Caco-2 (cell line): ENCODE data around the gene TEX9. TPM values are rescaled to one million over a fixed set of nuclear protein-coding genes. Genes with fewer than 3 reads are reported as not detected.

Source experiments
- BruUV-seq: library from RNA; stranded (reverse); fragments of 400-500 nt; replicated peaks from 2 replicates; lab custom pipeline; 2021; lab: Mats Ljungman, UMichigan
- CTCF ChIA-PET: fragments of 300-600 bp; sonication (Branson Sonifier 250); formaldehyde crosslinking; loops from one replicate; lab custom pipeline; 2022; ENCODE audit warnings: antibody characterized with exemption; lab: Charles Lee
- POLR2A ChIA-PET: fragments of 300-600 bp; sonication (Branson Sonifier 250); formaldehyde crosslinking; loops from one replicate; lab custom pipeline; 2022; ENCODE audit warnings: antibody characterized with exemption; lab: Charles Lee
- DNase-seq, 2 experiments: peaks; one replicate each; pipeline versions ENCODE4 v3.0.0 to v3.0.0-alpha.2; 2020 to 2022
- H3K27me3 ChIP-seq: replicated peaks from 2 replicates; pipeline ENCODE4 v1.6.0; 2011; ENCODE audit warnings: low read length; ENCODE audit not compliant: control insufficient read depth, insufficient read depth
- H3K36me3 ChIP-seq: 2 replicates; pipeline ENCODE4 v1.5.1; 2011; ENCODE audit warnings: low read length; ENCODE audit not compliant: control insufficient read depth, insufficient read depth
- H3K4me1 ChIP-seq: fragments of 250-450 bp; sonication (Bioruptor Pico); 2 replicates; pipeline ENCODE4 v1.5.1; 2020; ENCODE audit warnings: mild to moderate bottlenecking
- H3K4me3 ChIP-seq: 2 replicates; pipeline ENCODE4 v1.5.1; 2011; ENCODE audit warnings: low read depth, mild to moderate bottlenecking, control low read depth, low read length
- H3K9me3 ChIP-seq: fragments of 250-450 bp; sonication (Bioruptor Pico); 2 replicates; pipeline ENCODE4 v1.5.1; 2020; ENCODE audit warnings: mild to moderate bottlenecking, moderate library complexity
- H3K27ac Mint-ChIP-seq: one replicate; pipeline ENCODE4 v1.8.0; 2022; ENCODE audit warnings: mixed read lengths; ENCODE audit not compliant: unreplicated experiment
- H3K27me3 Mint-ChIP-seq: one replicate; pipeline ENCODE4 v1.8.0; 2022; ENCODE audit warnings: mixed read lengths; ENCODE audit not compliant: insufficient read depth, unreplicated experiment
- H3K36me3 Mint-ChIP-seq: one replicate; pipeline ENCODE4 v1.8.0; 2022; ENCODE audit warnings: mild to moderate bottlenecking, mixed read lengths; ENCODE audit not compliant: insufficient read depth, unreplicated experiment
- H3K4me1 Mint-ChIP-seq: one replicate; pipeline ENCODE4 v1.8.0; 2022; ENCODE audit warnings: low read depth, mixed read lengths; ENCODE audit not compliant: unreplicated experiment
- H3K4me3 Mint-ChIP-seq: one replicate; pipeline ENCODE4 v1.8.0; 2022; ENCODE audit warnings: mild to moderate bottlenecking, moderate library complexity, mixed read lengths; ENCODE audit not compliant: unreplicated experiment
- H3K9me3 Mint-ChIP-seq: one replicate; pipeline ENCODE4 v1.8.0; 2022; ENCODE audit warnings: mixed read lengths; ENCODE audit not compliant: unreplicated experiment
- CTCF ChIP-seq, 2 experiments: fragments of 200-600 bp in 1 of 2; IDR thresholded peaks; 1 replicate in 1 of 2; 2 replicates in 1 of 2; pipeline versions ENCODE4 v1.5.1 to v1.8.0; 2011 to 2022; ENCODE audit warnings: antibody characterized with exemption in 1 of 2, control low read depth in 1 of 2, inconsistent platforms in 1 of 2, low read depth in 1 of 2, low read length in 1 of 2, mild to moderate bottlenecking in 1 of 2, moderate library complexity in 1 of 2; ENCODE audit not compliant: insufficient read depth in 1 of 2, severe bottlenecking in 1 of 2, unreplicated experiment in 1 of 2
- intact Hi-C: fragments of 100-400 bp; cut with micrococcal nuclease; formaldehyde crosslinking; loops from one replicate; pipeline ENCODE4 v1.10.0; 2022; ENCODE audit not compliant: unreplicated experiment
- total RNA-seq: library from RNA; stranded (reverse); gene quantifications from 2 replicates; pipeline ENCODE4 v1.2.3, GENCODE V29; 2022

TEX9 gene
- total RNA-seq, 1 experiment from 2014 or later: 1.9 TPM

- DNase-seq: peak; percentile 93 to 94
- Histone ChIP-seq H3K36me3 (no peaks in the 10 kb centered on the region), H3K4me3 (peak within 1 kb of the TSS; percentile 54), H3K27me3 (no peaks in the 10 kb centered on the region), H3K4me1 (no peaks in the 10 kb centered on the region), H3K9me3 (no peaks in the 10 kb centered on the region)
- ChIA-PET POLR2A (interaction anchor here (0.5 to 1.1 kb wide), 4 partner anchors 189 to 453 kb away, joined by 3 to 4 read pairs (median 4); partner anchors contain the start of gene TCF12), CTCF (interaction anchor here (0.6 to 1.1 kb wide), 3 partner anchors 26 to 453 kb away, joined by 3 to 4 read pairs (median 3); partner anchors contain the start of gene TCF12)
- no TSS peak for BruUV-seq
- TF ChIP-seq CTCF (IDR thresholded peaks at IDR 0.05; ENCODE audit: insufficient read depth in 1 of 2, low read depth in 1 of 2, low read length in 1 of 2, severe bottlenecking in 1 of 2, unreplicated experiment in 1 of 2): no peak
- H3K4me1 Mint-ChIP-seq: no peaks in the 10 kb centered on the region
- H3K27ac Mint-ChIP-seq: peak within 1 kb of the TSS; percentile 99
- H3K4me3 Mint-ChIP-seq: peak within 1 kb of the TSS; percentile 93
- H3K36me3 Mint-ChIP-seq: peaks cover 6% of the 10 kb centered on the region
- intact Hi-C loops: no loop called here
- no peaks in the 10 kb centered on the region for H3K9me3 Mint-ChIP-seq
- H3K27me3 Mint-ChIP-seq: peaks cover 2% of the 10 kb centered on the region
Measured at GRCh38 chr15:56464893-56465520, 99.8 kb downstream of the TEX9 start, which contains the start of gene MNS1. Gene MNS1, minus strand, starts transcription at chr15:56465137. Its CDS starts 165 bp downstream, at chr15:56464972.

GRCh38 chr15:56467616-56468015 is 102.4 kb downstream of the TEX9 start:
- no peaks in the 10 kb centered on the region for H3K9me3 ChIP-seq
- Mint-ChIP-seq H3K27me3 (peaks cover 2% of the 10 kb centered on the region), H3K9me3 (no peaks in the 10 kb centered on the region), H3K36me3 (peaks cover 6% of the 10 kb centered on the region), H3K4me3 (no peak overlapping the region), H3K4me1 (no peaks in the 10 kb centered on the region), H3K27ac (no peak overlapping the region)
- H3K4me1 ChIP-seq: no peaks in the 10 kb centered on the region
- BruUV-seq: no TSS peak
- DNase-seq: no peak
- no peak for TF ChIP-seq CTCF (IDR thresholded peaks at IDR 0.05; ENCODE audit: insufficient read depth in 1 of 2, low read depth in 1 of 2, low read length in 1 of 2, severe bottlenecking in 1 of 2, unreplicated experiment in 1 of 2)
- CTCF ChIA-PET: no interaction called here
- no peak overlapping the region for H3K4me3 ChIP-seq
- no peaks in the 10 kb centered on the region for H3K36me3 ChIP-seq
- intact Hi-C loops: no loop called here
- H3K27me3 ChIP-seq: no peaks in the 10 kb centered on the region
- POLR2A ChIA-PET: no interaction called here

- ChIA-PET POLR2A (no interaction called here), CTCF (interaction anchor here (0.6 kb wide), 1 partner anchor 25 kb away, joined by 3 read pairs; no protein-coding TSS in a partner anchor)
- no peaks in the 10 kb centered on the region for H3K4me1 Mint-ChIP-seq
- intact Hi-C loops: no loop called here
- TF ChIP-seq CTCF (IDR thresholded peaks at IDR 0.05; ENCODE audit: insufficient read depth in 1 of 2, low read depth in 1 of 2, low read length in 1 of 2, severe bottlenecking in 1 of 2, unreplicated experiment in 1 of 2): no peak
- Histone ChIP-seq H3K4me1 (no peaks in the 10 kb centered on the region), H3K9me3 (no peaks in the 10 kb centered on the region), H3K4me3 (no peak overlapping the region), H3K36me3 (no peaks in the 10 kb centered on the region), H3K27me3 (no peaks in the 10 kb centered on the region)
- no TSS peak for BruUV-seq
- DNase-seq: no peak
- no peak overlapping the region for H3K27ac Mint-ChIP-seq
- no peaks in the 10 kb centered on the region for H3K9me3 Mint-ChIP-seq
- H3K27me3 Mint-ChIP-seq: peaks cover 2% of the 10 kb centered on the region
- H3K36me3 Mint-ChIP-seq: peaks cover 6% of the 10 kb centered on the region
- no peak overlapping the region for H3K4me3 Mint-ChIP-seq
Measured at GRCh38 chr15:56468401-56468800, 103.2 kb downstream of the TEX9 start.
